Renal cortical epithelial cell (primary cell): ENCODE measurements around the gene EGFR. TPM values are rescaled to one million over a fixed set of nuclear protein-coding genes. Genes with fewer than 3 reads are reported as not detected.
"Not testable (repeated sequence)": the region's sequence is repeated elsewhere in the genome, so short reads cannot be mapped to it uniquely, and the experiment has no call there.

ENCODE experiments used
- DNase-seq: peaks from one replicate; pipeline ENCODE4 v3.0.0-alpha.2; 2011; ENCODE audit warnings: low read depth
- total RNA-seq: library from RNA; depleted of rRNA; stranded (reverse); fragments of >200 nt; gene quantifications from 2 replicates; pipeline ENCODE4 v1.2.3, GENCODE V29; 2014

The EGFR gene
- total RNA-seq, 1 donor from 2014 or later = 97.1 TPM

- DNase-seq = no peak
Observed at GRCh38 chr7:55147736-55148135, 128.9 kb downstream of the EGFR start.

DNA sequence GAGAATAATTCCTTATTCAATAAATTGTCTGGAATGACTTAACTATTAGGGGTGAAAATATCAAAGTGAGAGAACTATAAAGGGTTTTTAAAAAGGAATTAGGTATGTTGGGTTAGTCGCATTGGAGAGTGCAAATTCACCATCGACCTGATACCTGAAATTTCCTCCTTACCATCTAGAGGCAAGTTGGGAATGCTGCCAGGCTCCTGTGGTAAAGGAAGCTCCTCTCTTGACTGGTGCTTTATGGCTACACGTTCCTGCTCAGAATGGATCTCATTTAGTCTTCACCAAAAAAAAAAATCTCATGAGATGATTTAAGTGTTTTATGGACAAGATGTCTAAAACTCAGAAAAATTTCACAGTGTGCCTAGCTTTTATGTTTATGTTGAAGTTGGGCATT, 129.8 kb downstream of the EGFR start:
- DNase-seq = no peak

GRCh38 chr7:55149001-55149400, 130.2 kb downstream of the EGFR start:
- no peak for DNase-seq

- DNase-seq = no peak
Observed at GRCh38 chr7:55150166-55150565, 131.3 kb downstream of the EGFR start.

DNA sequence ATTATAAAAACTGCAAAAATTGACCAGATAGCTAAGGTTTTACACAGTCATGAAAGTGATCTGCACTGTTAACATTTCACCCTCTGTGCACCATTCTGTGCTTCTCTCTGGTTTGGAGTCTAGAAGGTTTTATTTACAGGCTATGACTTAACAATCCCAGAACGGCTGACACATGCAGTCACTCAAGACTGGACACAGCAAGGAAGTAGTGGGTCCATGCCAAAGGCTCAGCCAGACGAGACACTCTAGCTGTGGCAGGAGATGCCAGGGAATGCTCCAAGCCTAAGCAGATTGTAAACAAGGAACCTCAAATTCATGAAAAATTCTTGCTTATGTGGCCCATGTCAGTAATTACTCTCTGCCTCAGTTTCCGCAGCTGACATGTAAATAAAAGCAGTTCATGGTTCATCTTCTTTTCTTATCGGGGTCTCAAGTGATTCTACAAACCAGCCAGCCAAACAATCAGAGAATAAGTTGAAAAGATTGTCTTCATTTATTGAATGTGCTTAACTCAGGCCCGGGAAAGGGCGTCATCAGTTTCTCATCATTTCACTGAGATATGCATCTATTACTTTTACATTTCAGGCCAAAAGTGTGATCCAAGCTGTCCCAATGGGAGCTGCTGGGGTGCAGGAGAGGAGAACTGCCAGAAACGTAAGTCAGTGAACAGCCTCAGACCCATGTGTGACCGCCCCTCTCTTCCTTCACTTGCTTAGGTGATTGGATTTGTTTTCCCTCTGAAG, 132.1 kb downstream of the EGFR start:
- DNase-seq = no peak

- DNase-seq = no peak
Observed at GRCh38 chr7:55152516-55152915, 133.7 kb downstream of the EGFR start.

GRCh38 chr7:55154096-55154495, 135.3 kb downstream of the EGFR start:
- no peak for DNase-seq

GRCh38 chr7:55155351-55156117, 136.7 kb downstream of the EGFR start:
- DNase-seq = no peak

GRCh38 chr7:55156919-55157763, 138.3 kb downstream of the EGFR start:
- no peak for DNase-seq

- no peak for DNase-seq
Observed at GRCh38 chr7:55157764-55158105, 138.9 kb downstream of the EGFR start.

GRCh38 chr7:55158541-55159382, 139.9 kb downstream of the EGFR start:
- DNase-seq = peak; percentile 26

GRCh38 chr7:55160539-55160938, 141.7 kb downstream of the EGFR start:
- no peak for DNase-seq

- no peak for DNase-seq
Observed at GRCh38 chr7:55161154-55161687, 142.4 kb downstream of the EGFR start.

- DNase-seq = no peak
Observed at GRCh38 chr7:55162476-55162875, 143.7 kb downstream of the EGFR start.

DNA sequence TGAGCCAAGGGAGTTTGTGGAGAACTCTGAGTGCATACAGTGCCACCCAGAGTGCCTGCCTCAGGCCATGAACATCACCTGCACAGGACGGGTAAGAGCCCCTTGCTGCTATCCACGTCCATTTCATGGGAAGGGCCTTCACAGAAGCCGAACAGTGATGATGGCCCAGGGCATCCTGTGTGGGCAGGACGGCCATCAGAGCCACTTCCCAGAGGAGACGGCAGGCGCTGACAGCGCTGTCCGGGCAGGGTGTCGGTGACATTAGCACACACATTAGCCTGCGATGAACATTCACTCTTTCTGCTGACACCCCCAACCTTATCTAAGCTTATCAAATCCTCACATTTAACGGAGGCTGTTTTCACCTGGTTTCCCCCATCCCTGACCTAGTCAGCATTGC, 144.9 kb downstream of the EGFR start:
- no peak for DNase-seq

- DNase-seq = no peak
Observed at GRCh38 chr7:55164527-55164926, 145.7 kb downstream of the EGFR start.

- DNase-seq = no peak
Observed at GRCh38 chr7:55165176-55165861, 146.5 kb downstream of the EGFR start.

DNA sequence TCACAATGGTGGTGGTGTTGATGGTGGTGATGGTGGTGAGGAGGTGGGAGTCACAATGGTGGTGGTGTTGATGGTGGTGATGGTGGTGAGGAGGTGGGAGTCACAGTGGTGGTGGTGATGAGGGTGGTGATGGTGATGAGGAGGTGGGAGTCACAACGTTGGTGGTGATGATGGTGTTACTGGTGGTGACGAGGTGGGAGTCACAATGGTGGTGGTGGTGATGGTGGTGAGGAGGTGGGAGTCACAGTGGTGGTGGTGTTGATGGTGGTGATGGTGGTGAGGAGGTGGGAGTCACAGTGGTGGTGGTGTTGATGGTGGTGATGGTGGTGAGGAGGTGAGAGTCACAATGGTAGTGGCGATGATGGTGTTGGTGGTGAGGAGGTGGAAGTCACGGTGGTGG, 148.5 kb downstream of the EGFR start:
- DNase-seq = not testable (repeated sequence)

DNA sequence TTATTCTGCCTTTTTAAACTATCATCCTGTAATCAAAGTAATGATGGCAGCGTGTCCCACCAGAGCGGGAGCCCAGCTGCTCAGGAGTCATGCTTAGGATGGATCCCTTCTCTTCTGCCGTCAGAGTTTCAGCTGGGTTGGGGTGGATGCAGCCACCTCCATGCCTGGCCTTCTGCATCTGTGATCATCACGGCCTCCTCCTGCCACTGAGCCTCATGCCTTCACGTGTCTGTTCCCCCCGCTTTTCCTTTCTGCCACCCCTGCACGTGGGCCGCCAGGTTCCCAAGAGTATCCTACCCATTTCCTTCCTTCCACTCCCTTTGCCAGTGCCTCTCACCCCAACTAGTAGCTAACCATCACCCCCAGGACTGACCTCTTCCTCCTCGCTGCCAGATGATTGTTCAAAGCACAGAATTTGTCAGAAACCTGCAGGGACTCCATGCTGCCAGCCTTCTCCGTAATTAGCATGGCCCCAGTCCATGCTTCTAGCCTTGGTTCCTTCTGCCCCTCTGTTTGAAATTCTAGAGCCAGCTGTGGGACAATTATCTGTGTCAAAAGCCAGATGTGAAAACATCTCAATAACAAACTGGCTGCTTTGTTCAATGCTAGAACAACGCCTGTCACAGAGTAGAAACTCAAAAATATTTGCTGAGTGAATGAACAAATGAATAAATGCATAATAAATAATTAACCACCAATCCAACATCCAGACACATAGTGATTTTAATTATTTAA, 151.7 kb downstream of the EGFR start:
- DNase-seq = no peak

DNA sequence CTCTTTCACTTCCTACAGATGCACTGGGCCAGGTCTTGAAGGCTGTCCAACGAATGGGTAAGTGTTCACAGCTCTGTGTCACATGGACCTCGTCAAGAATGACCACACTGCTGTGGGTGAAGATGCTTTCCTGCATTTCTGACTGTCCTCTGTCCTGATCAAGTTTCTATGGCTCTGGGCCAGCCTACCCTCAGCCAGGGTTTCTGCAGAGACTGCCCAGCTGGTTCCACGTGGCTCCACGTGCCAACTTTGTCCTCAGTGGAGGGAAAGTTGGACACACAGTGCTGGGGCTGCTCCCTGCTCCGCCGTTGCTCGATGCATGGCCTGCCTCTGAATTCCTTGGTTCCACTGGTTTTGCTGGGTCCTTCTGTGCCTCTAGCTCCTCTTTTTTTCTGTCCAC, 152.3 kb downstream of the EGFR start:
- no peak for DNase-seq
